ENCODE results near the gene CIRBP. TPM values are rescaled to one million over a fixed set of nuclear protein-coding genes. Genes with fewer than 3 reads are reported as not detected.

Gene CIRBP
- total RNA-seq, 3 donors from 2014 or later (not counting 1 experiment from before 2014, with no cell fraction given) = 410 to 454 (median 440) TPM

GRCh38 chr19:1288226-1288612 is 19.1 kb downstream of the CIRBP start:
- no peak for TF ChIP-seq CTCF (IDR thresholded peaks at IDR 0.05)
- ATAC-seq = no peak
- H3K4me3 Mint-ChIP-seq = peak overlapping the region; percentile 31
- intact Hi-C loops (cut with micrococcal nuclease) = no loop called here
- Histone ChIP-seq H3K27ac (ENCODE audit: low read length) (no peak overlapping the region), H3K4me1 (ENCODE audit: control insufficient read depth, insufficient read depth, low read length) (peaks cover 10% of the 10 kb centered on the region), H3K36me3 (ENCODE audit: control insufficient read depth, insufficient read depth, low read length) (no peaks in the 10 kb centered on the region), H3K9me3 (ENCODE audit: control insufficient read depth, insufficient read depth, low read length) (no peaks in the 10 kb centered on the region), H3K4me3 (ENCODE audit: low read length) (no peak overlapping the region), H3K27me3 (ENCODE audit: control insufficient read depth, insufficient read depth, low read length) (peaks cover 22% of the 10 kb centered on the region)
- no peak overlapping the region for H3K27ac Mint-ChIP-seq
- H3K36me3 Mint-ChIP-seq = no peaks in the 10 kb centered on the region
- H3K27me3 Mint-ChIP-seq (ENCODE audit: low read depth in 2 of 2) = peaks cover 12 to 33% of the 10 kb centered on the region in 2 donors
- H3K9me3 Mint-ChIP-seq = no peaks in the 10 kb centered on the region
- H3K4me1 Mint-ChIP-seq = peaks cover 0 to 9% of the 10 kb centered on the region in 2 donors
- WGBS (ENCODE audit: insufficient coverage) = 87% methylated on average over 18 of the region's 18 CpGs
- DNase-seq = no peak

GRCh38 chr19:1288833-1289685 is 19.9 kb downstream of the CIRBP start:
- 88% methylated on average over 41 of the region's 41 CpGs for WGBS (ENCODE audit: insufficient coverage)
- ATAC-seq (no peak), DNase-seq (no peak)
- peaks cover 10 to 32% of the 10 kb centered on the region in 2 donors for H3K27me3 Mint-ChIP-seq (ENCODE audit: low read depth in 2 of 2)
- Histone ChIP-seq H3K27me3 (ENCODE audit: control insufficient read depth, insufficient read depth, low read length) (peaks cover 24% of the 10 kb centered on the region), H3K27ac (ENCODE audit: low read length) (no peak overlapping the region), H3K9me3 (ENCODE audit: control insufficient read depth, insufficient read depth, low read length) (no peaks in the 10 kb centered on the region), H3K36me3 (ENCODE audit: control insufficient read depth, insufficient read depth, low read length) (no peaks in the 10 kb centered on the region), H3K4me3 (ENCODE audit: low read length) (no peak overlapping the region), H3K4me1 (ENCODE audit: control insufficient read depth, insufficient read depth, low read length) (peaks cover 10% of the 10 kb centered on the region)
- H3K4me1 Mint-ChIP-seq = peaks cover 0 to 8% of the 10 kb centered on the region in 2 donors
- no peak for TF ChIP-seq CTCF (IDR thresholded peaks at IDR 0.05)
- no peaks in the 10 kb centered on the region for H3K9me3 Mint-ChIP-seq
- H3K4me3 Mint-ChIP-seq = no peak overlapping the region
- intact Hi-C loops (cut with micrococcal nuclease) = no loop called here
- no peak overlapping the region for H3K27ac Mint-ChIP-seq
- no peaks in the 10 kb centered on the region for H3K36me3 Mint-ChIP-seq

- peaks cover 10% of the 10 kb centered on the region for H3K4me1 ChIP-seq (ENCODE audit: control insufficient read depth, insufficient read depth, low read length)
- no peak overlapping the region for H3K27ac ChIP-seq (ENCODE audit: low read length)
- H3K36me3 ChIP-seq (ENCODE audit: control insufficient read depth, insufficient read depth, low read length) = no peaks in the 10 kb centered on the region
- DNase-seq (no peak), ATAC-seq (no peak)
- no peak for TF ChIP-seq CTCF (IDR thresholded peaks at IDR 0.05)
- Mint-ChIP-seq H3K27me3 (ENCODE audit: low read depth in 2 of 2) (peaks cover 5 to 28% of the 10 kb centered on the region in 2 donors), H3K9me3 (no peaks in the 10 kb centered on the region), H3K36me3 (no peaks in the 10 kb centered on the region), H3K27ac (no peak overlapping the region), H3K4me3 (no peak overlapping the region), H3K4me1 (peaks cover 0 to 5% of the 10 kb centered on the region in 2 donors)
- intact Hi-C loops (cut with micrococcal nuclease) = no loop called here
- H3K9me3 ChIP-seq (ENCODE audit: control insufficient read depth, insufficient read depth, low read length) = no peaks in the 10 kb centered on the region
- H3K4me3 ChIP-seq (ENCODE audit: low read length) = no peak overlapping the region
- WGBS (ENCODE audit: insufficient coverage) = 81% methylated on average over 19 of the region's 19 CpGs
- H3K27me3 ChIP-seq (ENCODE audit: control insufficient read depth, insufficient read depth, low read length) = peaks cover 23% of the 10 kb centered on the region
Observed at GRCh38 chr19:1289686-1290025, 20.5 kb downstream of the CIRBP start.
